Measurements from ENCODE around the gene LDLRAD4. TPM values are rescaled to one million over a fixed set of nuclear protein-coding genes. Genes with fewer than 3 reads are reported as not detected.

The LDLRAD4 gene
- polyA plus RNA-seq, 1 of the 3 experiments (the other 2 are of a cell fraction), result 0.16 TPM

- peaks cover 3% of the 10 kb centered on the region; the same call in 1 of the 2 replicates for H4K20me1 ChIP-seq (ENCODE audit: insufficient read depth)
- no peak overlapping the region for H3K4me2 ChIP-seq
- peaks cover 0 to 21% of the 10 kb centered on the region in 2 experiments; a peak in 2 of 4 replicates for H3K4me1 ChIP-seq (ENCODE audit: control insufficient read depth in 1 of 2, insufficient read depth in 2 of 2, low read depth in 1 of 2, low read length in 1 of 2)
- H3K9ac ChIP-seq, result no peak overlapping the region
- no peaks in the 10 kb centered on the region for H3K9me2 ChIP-seq
- ChIA-PET POLR2A (no interaction called here), CTCF (interaction anchor here (1.6 kb wide), 1 partner anchor 13 kb away, joined by 3 read pairs; no protein-coding TSS in a partner anchor)
- no peak overlapping the region for H2AFZ ChIP-seq (ENCODE audit: low read depth)
- peaks cover 21% of the 10 kb centered on the region for H3F3A ChIP-seq (replicated peaks; ENCODE audit: insufficient read depth)
- H3K27ac ChIP-seq (ENCODE audit: low read depth in 2 of 2, low read length in 1 of 2), result peak overlapping the region in 1 of 2 experiments; percentile 87; a peak in 3 of 4 replicates
- H3K36me3 ChIP-seq (replicated peaks in 1 of 2; ENCODE audit: control insufficient read depth in 1 of 2, insufficient read depth in 2 of 2, low read length in 1 of 2), result no peaks in the 10 kb centered on the region
- H3K9me3 ChIP-seq, result no peaks in the 10 kb centered on the region
- TF ChIP-seq TCF12 (IDR thresholded peaks at IDR 0.05), result no peak
- no peak for TF ChIP-seq MXI1 (IDR thresholded peaks at IDR 0.05; ENCODE audit: low read depth, low read length)
- no peak for TF ChIP-seq EP300 (IDR thresholded peaks at IDR 0.05; ENCODE audit: borderline replicate concordance in 1 of 2, low read depth in 1 of 2, low read length in 1 of 2)
- no peak for TF ChIP-seq FOSL2 (IDR thresholded peaks at IDR 0.05; ENCODE audit: borderline replicate concordance, low read depth)
- TF ChIP-seq SIN3A (IDR thresholded peaks at IDR 0.05; ENCODE audit: borderline replicate concordance, low read depth, low read length), result no peak
- no peak for TF ChIP-seq NRF1 (IDR thresholded peaks at IDR 0.05; ENCODE audit: low read depth, low read length)
- no peak for TF ChIP-seq SMC3 (IDR thresholded peaks at IDR 0.05; ENCODE audit: low read depth, low read length)
- TF ChIP-seq RAD21 (IDR thresholded peaks at IDR 0.05; ENCODE audit: low read length), result no peak
- TF ChIP-seq FOXM1 (IDR thresholded peaks at IDR 0.05; ENCODE audit: low read depth), result no peak
- no peak for TF ChIP-seq JUND (IDR thresholded peaks at IDR 0.05)
- TF ChIP-seq, protein P1, sequence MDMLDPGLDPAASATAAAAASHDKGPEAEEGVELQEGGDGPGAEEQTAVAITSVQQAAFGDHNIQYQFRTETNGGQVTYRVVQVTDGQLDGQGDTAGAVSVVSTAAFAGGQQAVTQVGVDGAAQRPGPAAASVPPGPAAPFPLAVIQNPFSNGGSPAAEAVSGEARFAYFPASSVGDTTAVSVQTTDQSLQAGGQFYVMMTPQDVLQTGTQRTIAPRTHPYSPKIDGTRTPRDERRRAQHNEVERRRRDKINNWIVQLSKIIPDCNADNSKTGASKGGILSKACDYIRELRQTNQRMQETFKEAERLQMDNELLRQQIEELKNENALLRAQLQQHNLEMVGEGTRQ (IDR thresholded peaks at IDR 0.05; ENCODE audit: borderline replicate concordance, low read depth, low read length), result no peak
- no peak for TF ChIP-seq TAF1 (IDR thresholded peaks at IDR 0.05; ENCODE audit: borderline replicate concordance, low read depth, low read length)
- TF ChIP-seq, protein P2, sequence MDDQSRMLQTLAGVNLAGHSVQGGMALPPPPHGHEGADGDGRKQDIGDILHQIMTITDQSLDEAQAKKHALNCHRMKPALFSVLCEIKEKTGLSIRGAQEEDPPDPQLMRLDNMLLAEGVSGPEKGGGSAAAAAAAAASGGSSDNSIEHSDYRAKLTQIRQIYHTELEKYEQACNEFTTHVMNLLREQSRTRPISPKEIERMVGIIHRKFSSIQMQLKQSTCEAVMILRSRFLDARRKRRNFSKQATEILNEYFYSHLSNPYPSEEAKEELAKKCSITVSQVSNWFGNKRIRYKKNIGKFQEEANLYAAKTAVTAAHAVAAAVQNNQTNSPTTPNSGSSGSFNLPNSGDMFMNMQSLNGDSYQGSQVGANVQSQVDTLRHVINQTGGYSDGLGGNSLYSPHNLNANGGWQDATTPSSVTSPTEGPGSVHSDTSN (IDR thresholded peaks at IDR 0.05), result no peak
- TF ChIP-seq MEF2A (IDR thresholded peaks at IDR 0.05; ENCODE audit: borderline replicate concordance, low read depth), result no peak
- 89% methylated on average over 5 of the region's 5 CpGs for WGBS (ENCODE audit: low lambda C conversion rate)
- no peak for DNase-seq
- H3K79me2 ChIP-seq (ENCODE audit: insufficient read depth), result no peaks in the 10 kb centered on the region
- H3K4me3 ChIP-seq (ENCODE audit: low read depth in 2 of 2, low read length in 1 of 2), result no peak overlapping the region
- no peaks in the 10 kb centered on the region for H3K27me3 ChIP-seq (ENCODE audit: insufficient read depth)
Observed at GRCh38 chr18:13434854-13435253, 216.3 kb downstream of the LDLRAD4 start.

DNA sequence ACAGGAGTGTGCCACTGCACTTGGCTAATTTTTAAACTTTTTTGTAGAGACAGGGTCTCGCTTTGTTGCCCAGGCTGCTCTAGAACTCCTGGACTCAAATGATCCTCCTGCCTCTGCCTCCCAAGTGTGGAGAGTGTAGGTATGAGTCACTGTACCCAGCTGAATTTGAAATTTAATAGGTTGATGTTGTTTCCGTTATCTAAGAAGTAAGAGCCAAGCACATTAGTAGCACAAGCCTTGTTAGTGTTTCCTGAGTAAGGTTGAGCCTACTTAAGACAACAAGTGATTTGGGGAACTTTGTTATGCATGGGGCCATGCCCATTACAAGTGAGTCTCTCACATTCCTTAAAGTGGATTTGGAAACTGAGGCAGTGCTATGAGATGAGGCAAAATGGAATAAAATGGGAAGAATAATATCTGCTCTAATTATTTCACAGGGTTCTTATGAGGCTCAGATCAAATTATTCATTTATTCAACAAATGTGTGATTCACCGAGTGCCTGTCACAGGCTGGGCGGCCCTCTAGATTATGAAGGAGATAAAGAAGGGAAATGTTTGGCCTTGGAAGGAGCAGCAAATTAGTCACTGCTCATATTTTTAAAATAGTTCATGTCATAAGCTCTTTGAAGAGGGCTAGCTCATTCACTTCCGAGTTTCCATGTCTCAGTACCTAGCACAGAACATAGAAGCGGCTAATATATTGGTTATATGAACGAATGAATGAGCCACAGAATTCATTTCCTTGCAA is 217.2 kb downstream of the LDLRAD4 start:
- WGBS (ENCODE audit: low lambda C conversion rate), result 24% methylated on average over 7 of the region's 7 CpGs
- H3K27ac ChIP-seq (ENCODE audit: low read depth in 2 of 2, low read length in 1 of 2), result peak overlapping the region in 1 of 2 experiments; percentile 87; a peak in 3 of 4 replicates
- H4K20me1 ChIP-seq (ENCODE audit: insufficient read depth), result peaks cover 3% of the 10 kb centered on the region; the same call in 1 of the 2 replicates
- no peak overlapping the region for H3K4me3 ChIP-seq (ENCODE audit: low read depth in 2 of 2, low read length in 1 of 2)
- no peaks in the 10 kb centered on the region for H3K27me3 ChIP-seq (ENCODE audit: insufficient read depth)
- no peaks in the 10 kb centered on the region for H3K36me3 ChIP-seq (replicated peaks in 1 of 2; ENCODE audit: control insufficient read depth in 1 of 2, insufficient read depth in 2 of 2, low read length in 1 of 2)
- H3K9me3 ChIP-seq, result no peaks in the 10 kb centered on the region
- DNase-seq, result no peak
- POLR2A ChIA-PET, result no interaction called here
- no peaks in the 10 kb centered on the region for H3K9me2 ChIP-seq
- H3K79me2 ChIP-seq (ENCODE audit: insufficient read depth), result no peaks in the 10 kb centered on the region
- CTCF ChIA-PET, result interaction anchor here (1.6 kb wide), 1 partner anchor 14 kb away, joined by 3 read pairs; no protein-coding TSS in a partner anchor
- H2AFZ ChIP-seq (ENCODE audit: low read depth), result no peak overlapping the region
- peaks cover 21% of the 10 kb centered on the region for H3F3A ChIP-seq (replicated peaks; ENCODE audit: insufficient read depth)
- peaks cover 0 to 20% of the 10 kb centered on the region in 2 experiments; a peak in 2 of 4 replicates for H3K4me1 ChIP-seq (ENCODE audit: control insufficient read depth in 1 of 2, insufficient read depth in 2 of 2, low read depth in 1 of 2, low read length in 1 of 2)
- peak overlapping the region; percentile 4; the same call in 1 of the 2 replicates for H3K9ac ChIP-seq
- no peak overlapping the region for H3K4me2 ChIP-seq
- TF ChIP-seq MEF2A (IDR thresholded peaks at IDR 0.05; ENCODE audit: borderline replicate concordance, low read depth) (peak; percentile 46; the same call in 1 of the 2 replicates), REST (IDR thresholded peaks at IDR 0.05; ENCODE audit: low read depth, low read length) (no peak), RFX5 (IDR thresholded peaks at IDR 0.05; ENCODE audit: low read length) (no peak), GATA2 (CRISPR knock-in tag; IDR thresholded peaks at IDR 0.05) (no peak), TEAD4 (IDR thresholded peaks at IDR 0.05; ENCODE audit: borderline replicate concordance, insufficient read depth) (peak; percentile 27; the same call in 1 of the 2 replicates)
- TF ChIP-seq, protein P2 (IDR thresholded peaks at IDR 0.05), result peak; percentile 86

Measured in SK-N-SH (cell line).